ENCODE measurements around the gene CDC42SE1. TPM values are rescaled to one million over a fixed set of nuclear protein-coding genes. Genes with fewer than 3 reads are reported as not detected.
"Not testable (repeated sequence)": the region's sequence is repeated elsewhere in the genome, so short reads cannot be mapped to it uniquely, and the experiment has no call there.

Gene CDC42SE1
- total RNA-seq, 1 donor from 2014 or later = 116 TPM

GRCh38 chr1:151106894-151107293 lies 47.5 kb upstream of the CDC42SE1 start:
- Histone ChIP-seq H3K27me3 (ENCODE audit: insufficient read depth, low read length) (no peaks in the 10 kb centered on the region), H2AFZ (ENCODE audit: low read depth, low read length) (no peak overlapping the region), H3K4me2 (ENCODE audit: low read length) (peak overlapping the region; percentile 16), H3K4me3 (ENCODE audit: insufficient read depth, low read depth, low read length) (no peak overlapping the region), H3K9ac (ENCODE audit: low read length) (no peak overlapping the region), H3K27ac (ENCODE audit: low read depth, low read length) (no peak overlapping the region), H3K79me2 (ENCODE audit: insufficient read depth, low read length) (no peaks in the 10 kb centered on the region), H3K36me3 (ENCODE audit: insufficient read depth, low read length) (no peaks in the 10 kb centered on the region), H4K20me1 (ENCODE audit: insufficient read depth, low read length) (no peaks in the 10 kb centered on the region), H3K4me1 (ENCODE audit: insufficient read depth, low read length) (peaks cover 4% of the 10 kb centered on the region), H3K9me3 (ENCODE audit: insufficient read depth, low read depth, low read length) (no peaks in the 10 kb centered on the region)
- peak; percentile 32 for DNase-seq (ENCODE audit: low read depth)
- no peaks in the 10 kb centered on the region for H3K27me3 Mint-ChIP-seq (ENCODE audit: low read depth, unreplicated experiment)
- H3K9me3 Mint-ChIP-seq (ENCODE audit: unreplicated experiment) = no peaks in the 10 kb centered on the region
- TF ChIP-seq EZH2 (IDR thresholded peaks at IDR 0.05; ENCODE audit: insufficient read depth, low read length) (no peak), CTCF (IDR thresholded peaks at IDR 0.05; ENCODE audit: insufficient read depth, low read depth, low read length) (no peak)
- no peak overlapping the region for H3K27ac Mint-ChIP-seq (ENCODE audit: unreplicated experiment)
- H3K36me3 Mint-ChIP-seq (ENCODE audit: low read depth, unreplicated experiment) = peaks cover 2% of the 10 kb centered on the region
- FAIRE-seq = no peak
- H3K4me1 Mint-ChIP-seq (ENCODE audit: low read depth, unreplicated experiment) = peaks cover 5% of the 10 kb centered on the region
- no peak overlapping the region for H3K4me3 Mint-ChIP-seq (ENCODE audit: unreplicated experiment)

GRCh38 chr1:151104630-151105029 lies 45.2 kb upstream of the CDC42SE1 start:
- Histone ChIP-seq H3K4me2 (ENCODE audit: low read length) (no peak overlapping the region), H3K4me1 (ENCODE audit: insufficient read depth, low read length) (peaks cover 4% of the 10 kb centered on the region), H3K4me3 (ENCODE audit: insufficient read depth, low read depth, low read length) (no peak overlapping the region), H3K27ac (ENCODE audit: low read depth, low read length) (no peak overlapping the region), H3K27me3 (ENCODE audit: insufficient read depth, low read length) (no peaks in the 10 kb centered on the region), H3K79me2 (ENCODE audit: insufficient read depth, low read length) (no peaks in the 10 kb centered on the region), H2AFZ (ENCODE audit: low read depth, low read length) (no peak overlapping the region), H3K36me3 (ENCODE audit: insufficient read depth, low read length) (no peaks in the 10 kb centered on the region), H3K9me3 (ENCODE audit: insufficient read depth, low read depth, low read length) (no peaks in the 10 kb centered on the region), H4K20me1 (ENCODE audit: insufficient read depth, low read length) (no peaks in the 10 kb centered on the region), H3K9ac (ENCODE audit: low read length) (no peak overlapping the region)
- peaks cover 2% of the 10 kb centered on the region for H3K36me3 Mint-ChIP-seq (ENCODE audit: low read depth, unreplicated experiment)
- FAIRE-seq (no peak), DNase-seq (ENCODE audit: low read depth) (no peak)
- H3K4me3 Mint-ChIP-seq (ENCODE audit: unreplicated experiment) = no peak overlapping the region
- no peaks in the 10 kb centered on the region for H3K9me3 Mint-ChIP-seq (ENCODE audit: unreplicated experiment)
- TF ChIP-seq CTCF (IDR thresholded peaks at IDR 0.05; ENCODE audit: insufficient read depth, low read depth, low read length) (no peak), EZH2 (IDR thresholded peaks at IDR 0.05; ENCODE audit: insufficient read depth, low read length) (no peak)
- H3K4me1 Mint-ChIP-seq (ENCODE audit: low read depth, unreplicated experiment) = peaks cover 5% of the 10 kb centered on the region
- H3K27me3 Mint-ChIP-seq (ENCODE audit: low read depth, unreplicated experiment) = no peaks in the 10 kb centered on the region
- H3K27ac Mint-ChIP-seq (ENCODE audit: unreplicated experiment) = no peak overlapping the region

- Histone ChIP-seq H2AFZ (ENCODE audit: low read depth, low read length) (no peak overlapping the region), H3K4me1 (ENCODE audit: insufficient read depth, low read length) (no peaks in the 10 kb centered on the region), H3K27ac (ENCODE audit: low read depth, low read length) (no peak overlapping the region), H3K4me3 (ENCODE audit: insufficient read depth, low read depth, low read length) (no peak overlapping the region), H3K9me3 (ENCODE audit: insufficient read depth, low read depth, low read length) (no peaks in the 10 kb centered on the region), H3K9ac (ENCODE audit: low read length) (no peak overlapping the region), H3K79me2 (ENCODE audit: insufficient read depth, low read length) (no peaks in the 10 kb centered on the region), H3K27me3 (ENCODE audit: insufficient read depth, low read length) (no peaks in the 10 kb centered on the region), H3K4me2 (ENCODE audit: low read length) (no peak overlapping the region), H3K36me3 (ENCODE audit: insufficient read depth, low read length) (no peaks in the 10 kb centered on the region), H4K20me1 (ENCODE audit: insufficient read depth, low read length) (no peaks in the 10 kb centered on the region)
- Mint-ChIP-seq H3K4me3 (ENCODE audit: unreplicated experiment) (no peak overlapping the region), H3K36me3 (ENCODE audit: low read depth, unreplicated experiment) (no peaks in the 10 kb centered on the region), H3K27ac (ENCODE audit: unreplicated experiment) (no peak overlapping the region), H3K27me3 (ENCODE audit: low read depth, unreplicated experiment) (no peaks in the 10 kb centered on the region), H3K9me3 (ENCODE audit: unreplicated experiment) (no peaks in the 10 kb centered on the region), H3K4me1 (ENCODE audit: low read depth, unreplicated experiment) (no peaks in the 10 kb centered on the region)
- no peak for DNase-seq (ENCODE audit: low read depth)
- no peak for FAIRE-seq
- TF ChIP-seq EZH2 (IDR thresholded peaks at IDR 0.05; ENCODE audit: insufficient read depth, low read length) = no peak
- TF ChIP-seq CTCF (IDR thresholded peaks at IDR 0.05; ENCODE audit: insufficient read depth, low read depth, low read length) = no peak
Observed at GRCh38 chr1:151098126-151098525, 38.7 kb upstream of the CDC42SE1 start.

- not testable (repeated sequence) for H3K4me3 Mint-ChIP-seq (ENCODE audit: unreplicated experiment); H3K27ac ChIP-seq (ENCODE audit: low read depth, low read length); H2AFZ ChIP-seq (ENCODE audit: low read depth, low read length); H3K36me3 ChIP-seq (ENCODE audit: insufficient read depth, low read length); H3K4me2 ChIP-seq (ENCODE audit: low read length); H3K27me3 Mint-ChIP-seq (ENCODE audit: low read depth, unreplicated experiment); H3K4me1 ChIP-seq (ENCODE audit: insufficient read depth, low read length); H3K36me3 Mint-ChIP-seq (ENCODE audit: low read depth, unreplicated experiment); H3K79me2 ChIP-seq (ENCODE audit: insufficient read depth, low read length); DNase-seq (ENCODE audit: low read depth); H3K4me3 ChIP-seq (ENCODE audit: insufficient read depth, low read depth, low read length); FAIRE-seq; H3K27ac Mint-ChIP-seq (ENCODE audit: unreplicated experiment); H3K4me1 Mint-ChIP-seq (ENCODE audit: low read depth, unreplicated experiment); H3K9me3 ChIP-seq (ENCODE audit: insufficient read depth, low read depth, low read length); H3K9ac ChIP-seq (ENCODE audit: low read length); H4K20me1 ChIP-seq (ENCODE audit: insufficient read depth, low read length); H3K9me3 Mint-ChIP-seq (ENCODE audit: unreplicated experiment); H3K27me3 ChIP-seq (ENCODE audit: insufficient read depth, low read length)
Observed at GRCh38 chr1:151097426-151097825, 38.0 kb upstream of the CDC42SE1 start.

Measured in astrocyte (in vitro differentiated cells and primary cell).